ENCODE results near the gene HOXA13.

DNA sequence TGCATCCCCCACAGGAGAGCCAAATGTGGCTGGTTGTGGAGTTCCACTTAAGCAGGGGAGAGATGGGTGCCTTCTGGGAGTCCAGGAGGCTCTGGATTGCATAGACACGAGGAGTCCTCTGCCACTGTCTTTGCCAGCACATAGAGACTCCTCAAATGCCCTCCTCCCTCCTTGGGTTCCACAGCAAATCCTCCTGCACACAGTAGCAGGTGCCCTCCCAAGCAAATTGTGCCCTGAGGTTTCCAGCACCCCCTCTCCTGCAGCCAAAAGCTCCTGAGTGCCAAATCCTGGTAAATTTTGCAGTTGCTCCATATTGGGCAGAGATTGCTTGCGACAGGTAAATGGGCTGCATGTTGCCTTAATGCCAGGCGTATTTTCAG is 48.5 kb upstream of the HOXA13 start:
- TF ChIP-seq, protein P1, sequence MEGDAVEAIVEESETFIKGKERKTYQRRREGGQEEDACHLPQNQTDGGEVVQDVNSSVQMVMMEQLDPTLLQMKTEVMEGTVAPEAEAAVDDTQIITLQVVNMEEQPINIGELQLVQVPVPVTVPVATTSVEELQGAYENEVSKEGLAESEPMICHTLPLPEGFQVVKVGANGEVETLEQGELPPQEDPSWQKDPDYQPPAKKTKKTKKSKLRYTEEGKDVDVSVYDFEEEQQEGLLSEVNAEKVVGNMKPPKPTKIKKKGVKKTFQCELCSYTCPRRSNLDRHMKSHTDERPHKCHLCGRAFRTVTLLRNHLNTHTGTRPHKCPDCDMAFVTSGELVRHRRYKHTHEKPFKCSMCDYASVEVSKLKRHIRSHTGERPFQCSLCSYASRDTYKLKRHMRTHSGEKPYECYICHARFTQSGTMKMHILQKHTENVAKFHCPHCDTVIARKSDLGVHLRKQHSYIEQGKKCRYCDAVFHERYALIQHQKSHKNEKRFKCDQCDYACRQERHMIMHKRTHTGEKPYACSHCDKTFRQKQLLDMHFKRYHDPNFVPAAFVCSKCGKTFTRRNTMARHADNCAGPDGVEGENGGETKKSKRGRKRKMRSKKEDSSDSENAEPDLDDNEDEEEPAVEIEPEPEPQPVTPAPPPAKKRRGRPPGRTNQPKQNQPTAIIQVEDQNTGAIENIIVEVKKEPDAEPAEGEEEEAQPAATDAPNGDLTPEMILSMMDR (IDR thresholded peaks at IDR 0.05): no peak
- TF ChIP-seq POLR2A (IDR thresholded peaks at IDR 0.05) (no peak), EP300 (IDR thresholded peaks at IDR 0.05) (no peak)

All from tibial nerve (tissue), 4 donors.